NCI-H510A (cell line): Measurements from ENCODE around the gene CAMTA2.
"Not testable (repeated sequence)": the region's sequence is repeated elsewhere in the genome, so short reads cannot be mapped to it uniquely, and the experiment has no call there.

Experiments
- DNase-seq: peaks from one replicate; lab custom pipeline; 2025; lab: John Stamatoyannopoulos, UW

CAMTA2 gene

DNA sequence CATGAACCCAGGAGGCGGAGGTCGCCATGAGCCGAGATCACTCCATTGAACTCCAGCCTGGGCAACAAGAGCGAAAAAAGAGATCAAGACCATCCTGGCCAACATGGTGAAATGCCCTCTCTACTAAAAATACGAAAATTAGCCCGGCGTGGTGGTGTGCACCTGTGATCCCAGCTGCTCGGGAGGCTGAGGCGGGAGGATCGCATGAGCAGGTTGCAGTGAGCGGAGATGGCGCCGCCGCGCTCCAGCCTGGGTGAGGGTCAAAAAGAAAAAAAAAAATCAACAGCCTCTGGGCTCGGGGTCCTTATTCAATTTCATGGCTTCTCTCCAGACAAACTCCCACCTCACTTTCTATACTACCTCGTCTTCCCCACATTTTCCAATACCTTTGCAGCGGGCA is 58.6 kb downstream of the CAMTA2 start:
- no peak for DNase-seq

DNA sequence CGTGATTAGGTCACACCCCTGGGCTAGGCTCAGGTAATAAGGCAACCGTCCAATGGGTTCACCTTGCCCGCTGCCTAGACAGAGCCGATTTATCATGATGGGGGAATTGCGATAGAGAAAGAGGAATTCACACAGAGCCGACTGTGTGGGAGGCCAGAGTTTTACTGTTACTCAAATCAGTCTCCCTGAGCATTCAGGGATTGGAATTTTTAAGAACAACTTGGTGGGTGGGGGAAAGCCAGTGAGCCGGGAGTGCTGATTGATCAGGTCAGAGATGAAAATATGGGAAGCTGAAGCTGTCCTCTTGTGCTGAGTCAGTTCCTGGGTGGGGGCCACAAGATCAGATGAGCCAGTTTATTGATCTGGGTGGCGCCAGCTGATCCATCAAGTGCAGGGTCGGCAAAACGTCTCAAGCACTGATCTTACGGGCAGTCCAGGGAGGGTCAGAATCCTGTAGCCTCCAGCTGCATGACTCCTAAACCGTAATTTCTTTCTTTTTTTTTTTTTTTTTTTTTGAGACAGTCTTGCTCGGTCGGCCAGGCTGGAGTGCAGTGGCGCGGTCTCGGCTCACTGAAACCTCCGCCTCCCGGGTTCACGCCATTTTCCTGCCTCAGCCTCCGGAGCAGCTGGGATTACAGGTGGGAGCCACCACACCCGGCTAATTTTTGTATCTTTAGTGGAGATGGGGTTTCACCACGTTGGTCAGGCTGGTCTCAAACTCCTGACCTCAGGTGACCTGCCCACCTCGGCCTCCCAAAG is 60.7 kb downstream of the CAMTA2 start:
- not testable (repeated sequence) for DNase-seq

DNA sequence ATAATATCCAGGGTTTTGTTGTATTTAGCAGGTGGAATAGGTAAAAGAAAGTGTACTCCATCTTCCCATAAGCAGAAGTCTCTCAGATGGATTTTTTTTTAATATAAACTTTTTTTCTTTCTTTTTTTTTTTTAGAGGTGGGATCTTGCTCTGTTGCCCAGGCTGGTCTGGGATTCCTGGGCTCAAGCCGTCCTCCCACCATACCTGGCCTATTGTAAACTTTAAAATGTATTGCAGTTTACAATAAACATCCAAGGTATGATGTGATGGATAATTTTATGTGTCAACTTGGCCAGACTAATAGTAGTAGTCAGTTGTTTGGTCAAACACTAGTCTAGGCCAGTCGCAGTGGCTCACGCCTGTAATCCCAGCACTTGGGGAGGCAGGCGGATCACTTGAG is 66.2 kb downstream of the CAMTA2 start:
- DNase-seq = no peak

DNA sequence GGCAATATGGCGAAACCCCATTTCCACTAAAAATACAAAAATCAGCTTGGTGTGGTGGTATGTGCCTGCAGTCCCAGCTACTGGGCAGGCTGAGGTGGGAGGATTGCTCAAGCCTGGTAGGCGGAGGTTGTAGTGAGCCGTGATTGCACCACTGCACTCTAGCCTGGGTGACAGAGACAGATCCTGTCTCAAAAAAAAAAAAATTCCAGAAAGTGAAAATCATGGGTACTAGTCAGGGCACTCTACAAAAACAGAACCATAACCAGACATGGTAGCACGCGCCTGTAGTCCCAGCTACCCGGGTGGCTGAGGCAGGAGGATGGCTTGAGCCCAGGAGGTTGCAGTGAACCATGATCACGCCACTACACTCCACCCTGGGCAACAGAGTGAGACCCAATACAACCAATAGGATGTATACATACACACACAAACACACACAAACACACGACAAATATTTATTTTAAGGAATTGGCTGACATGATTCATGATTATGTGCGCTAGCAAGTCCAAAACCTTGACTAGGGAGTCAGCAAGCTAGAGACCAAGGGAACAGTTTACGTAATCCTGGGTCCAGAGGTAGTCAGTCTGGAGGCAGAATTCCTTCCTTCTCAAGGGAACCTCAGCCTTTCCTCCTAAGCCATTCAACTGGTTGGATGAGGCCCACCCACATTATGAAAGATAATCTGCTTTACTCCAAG is 67.0 kb downstream of the CAMTA2 start:
- no peak for DNase-seq

DNA sequence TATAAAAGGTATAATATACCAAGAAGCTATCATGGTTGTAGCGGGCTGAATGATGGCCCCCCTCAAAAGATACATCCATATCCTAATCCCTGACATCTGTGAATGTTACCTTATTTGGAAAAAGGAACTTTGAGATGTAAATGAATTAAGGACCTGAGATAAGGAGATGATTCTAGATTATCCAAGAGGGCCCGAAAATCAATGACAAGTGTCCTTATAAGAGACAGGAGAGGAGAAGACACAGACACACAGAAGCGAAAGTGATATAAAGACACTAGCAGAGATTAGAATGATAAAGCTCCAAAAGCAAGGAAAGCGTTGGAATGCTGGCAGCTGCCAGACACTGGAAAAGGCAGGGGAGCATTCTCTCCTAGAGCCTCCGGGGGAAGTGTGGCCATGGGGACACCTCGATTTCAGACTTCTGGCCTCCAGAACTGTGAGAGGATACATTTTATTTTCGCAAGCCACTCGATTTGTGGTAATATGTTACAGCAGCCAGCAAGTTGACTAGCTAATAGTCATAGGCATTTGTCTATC is 67.9 kb downstream of the CAMTA2 start:
- no peak for DNase-seq
